BLaER1 treated with 17β-estradiol and CSF1 and Interleukin-3, amounts not matched to agents 10 nM and 100 nM (cell line): ENCODE data around the gene SYNDIG1.

ENCODE experiments used
- H3K27ac ChIP-seq, 11 experiments: shearing (Covaris generic); formaldehyde crosslinking; 2 replicates each; pipeline ENCODE4 v1.8.1; 2022
- H3K27me3 ChIP-seq, 11 experiments: shearing (Covaris generic); formaldehyde crosslinking; 2 replicates each; pipeline ENCODE4 v1.8.1; 2022
- H3K36me3 ChIP-seq, 11 experiments: shearing (Covaris generic); formaldehyde crosslinking; 2 replicates each; pipeline ENCODE4 v1.8.1; 2022
- H3K4me1 ChIP-seq, 10 experiments: shearing (Covaris generic); formaldehyde crosslinking; 2 replicates each; pipeline ENCODE4 v1.8.1; 2022
- H3K4me2 ChIP-seq, 11 experiments: shearing (Covaris generic); formaldehyde crosslinking; 2 replicates each; pipeline ENCODE4 v1.8.1; 2022
- H3K4me3 ChIP-seq, 10 experiments: shearing (Covaris generic); formaldehyde crosslinking; 2 replicates each; pipeline ENCODE4 v1.8.1; 2022
- H3K9ac ChIP-seq, 11 experiments: shearing (Covaris generic); formaldehyde crosslinking; 2 replicates each; pipeline ENCODE4 v1.8.1; 2022
- H3K9me3 ChIP-seq, 11 experiments: shearing (Covaris generic); formaldehyde crosslinking; replicated peaks in 1 of 11; 2 replicates each; pipeline ENCODE4 v1.8.1; 2022
- H4K20me1 ChIP-seq, 11 experiments: shearing (Covaris generic); formaldehyde crosslinking; 2 replicates each; pipeline ENCODE4 v1.8.1; 2022
- Cebpa-rat ChIP-seq, 11 experiments: shearing (Covaris generic); IDR thresholded peaks; 2 replicates each; pipeline ENCODE4 v1.8.1; 2022

SYNDIG1 gene

DNA sequence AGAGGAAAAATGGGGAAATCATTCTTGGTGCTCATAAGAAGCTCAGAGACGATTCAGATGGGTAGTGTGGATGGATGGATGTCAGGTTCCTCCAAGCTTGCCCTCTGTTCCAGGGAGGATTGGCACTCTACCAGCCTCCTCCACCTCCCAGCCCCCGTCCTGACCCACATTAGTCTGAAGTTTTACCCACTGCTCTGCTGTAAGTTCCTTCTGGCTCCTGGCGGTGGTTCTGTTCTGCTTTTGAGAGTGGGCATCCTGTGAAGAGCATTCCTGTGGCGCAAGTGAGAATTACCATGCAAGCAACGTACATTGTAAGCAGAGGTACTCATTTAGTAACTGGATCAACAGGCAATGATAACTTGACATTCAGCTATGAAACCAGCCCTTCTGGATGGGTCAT, 103.4 kb downstream of the SYNDIG1 start:
- no peak overlapping the region for H3K4me3 ChIP-seq
- no peak overlapping the region for H3K9ac ChIP-seq
- no peaks in the 10 kb centered on the region for H4K20me1 ChIP-seq
- no peaks in the 10 kb centered on the region for H3K36me3 ChIP-seq
- H3K4me1 ChIP-seq = peaks cover 0 to 16% (median 9%) of the 10 kb centered on the region in 10 experiments; a peak in 10 of 20 replicates
- H3K27ac ChIP-seq = no peak overlapping the region
- no peaks in the 10 kb centered on the region for H3K9me3 ChIP-seq
- no peak overlapping the region for H3K4me2 ChIP-seq
- no peak for TF ChIP-seq Cebpa-rat (IDR thresholded peaks at IDR 0.05)
- no peaks in the 10 kb centered on the region for H3K27me3 ChIP-seq

DNA sequence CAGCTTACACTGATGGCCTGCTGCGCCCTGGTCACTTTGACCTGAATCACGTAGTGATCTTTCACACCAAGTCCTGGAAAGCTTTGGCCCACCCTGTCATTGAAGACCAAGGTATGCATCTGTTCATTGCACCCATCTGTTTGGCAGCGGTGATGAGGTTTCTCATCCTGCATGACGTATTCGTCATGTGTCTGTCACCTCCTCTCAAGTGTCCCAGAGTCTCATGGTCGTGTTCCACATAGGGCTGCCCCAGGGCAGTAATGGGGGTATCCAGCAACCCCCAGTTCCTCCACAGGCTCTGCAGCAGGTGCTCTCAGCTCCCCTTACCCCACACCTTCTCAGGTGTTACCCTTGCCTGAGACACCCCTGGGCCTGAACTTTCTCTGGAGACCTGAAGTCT, 104.1 kb downstream of the SYNDIG1 start:
- Histone ChIP-seq H3K4me3 (no peak overlapping the region), H4K20me1 (no peaks in the 10 kb centered on the region), H3K36me3 (no peaks in the 10 kb centered on the region), H3K27ac (no peak overlapping the region), H3K9ac (no peak overlapping the region), H3K4me1 (peaks cover 0 to 16% (median 9%) of the 10 kb centered on the region in 10 experiments; a peak in 10 of 20 replicates), H3K27me3 (no peaks in the 10 kb centered on the region), H3K4me2 (no peak overlapping the region), H3K9me3 (no peaks in the 10 kb centered on the region)
- no peak for TF ChIP-seq Cebpa-rat (IDR thresholded peaks at IDR 0.05)

DNA sequence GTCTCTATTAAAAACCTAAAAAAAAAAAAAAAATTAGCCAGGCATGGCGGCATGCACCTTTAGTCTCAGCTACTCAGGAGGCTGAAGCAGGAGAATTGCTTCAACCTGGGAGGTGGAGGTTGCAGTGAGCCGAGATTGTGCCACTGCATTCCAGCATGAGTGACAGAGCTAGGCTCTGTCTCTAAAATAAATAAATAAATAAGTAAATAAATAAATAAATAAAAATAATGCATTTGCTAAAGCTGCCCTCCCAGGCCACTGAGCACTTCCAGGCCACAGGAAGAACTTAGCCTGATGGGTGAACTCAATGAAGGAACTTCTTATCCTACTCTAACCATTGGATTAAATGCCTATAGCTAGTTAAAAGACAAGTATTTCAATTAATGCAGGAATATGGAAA, 104.9 kb downstream of the SYNDIG1 start:
- Histone ChIP-seq H3K4me1 (peaks cover 0 to 16% (median 9%) of the 10 kb centered on the region in 10 experiments; a peak in 10 of 20 replicates), H3K27me3 (no peaks in the 10 kb centered on the region), H3K4me3 (no peak overlapping the region), H3K9me3 (no peaks in the 10 kb centered on the region), H3K9ac (no peak overlapping the region), H3K4me2 (no peak overlapping the region), H3K36me3 (no peaks in the 10 kb centered on the region), H4K20me1 (no peaks in the 10 kb centered on the region), H3K27ac (no peak overlapping the region)
- TF ChIP-seq Cebpa-rat (IDR thresholded peaks at IDR 0.05) = no peak

DNA sequence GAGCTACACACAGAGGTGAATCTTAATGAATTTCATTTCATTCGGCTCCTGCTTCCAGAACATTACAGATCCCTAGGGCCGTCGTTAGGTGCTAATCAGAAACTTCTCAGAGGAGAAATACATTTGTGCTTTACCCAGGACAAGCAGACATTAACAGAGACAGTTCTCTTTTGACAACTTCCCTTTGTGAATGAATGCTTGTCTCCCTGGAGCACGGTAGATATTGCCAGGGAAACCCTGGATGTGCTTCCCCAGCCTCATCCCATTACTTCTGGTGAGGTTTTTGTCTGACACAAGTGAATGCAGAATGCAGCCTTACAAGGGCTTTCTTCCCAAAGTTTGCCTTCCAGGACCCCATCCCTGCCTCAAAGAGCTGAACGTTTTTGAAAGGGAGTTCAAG, 105.4 kb downstream of the SYNDIG1 start:
- no peak overlapping the region for H3K4me2 ChIP-seq
- H3K4me3 ChIP-seq = no peak overlapping the region
- H3K27me3 ChIP-seq = no peaks in the 10 kb centered on the region
- H3K27ac ChIP-seq = no peak overlapping the region
- peaks cover 0 to 16% (median 9%) of the 10 kb centered on the region in 10 experiments; a peak in 10 of 20 replicates for H3K4me1 ChIP-seq
- H3K9ac ChIP-seq = no peak overlapping the region
- no peaks in the 10 kb centered on the region for H4K20me1 ChIP-seq
- H3K36me3 ChIP-seq = no peaks in the 10 kb centered on the region
- no peaks in the 10 kb centered on the region for H3K9me3 ChIP-seq
- no peak for TF ChIP-seq Cebpa-rat (IDR thresholded peaks at IDR 0.05)

DNA sequence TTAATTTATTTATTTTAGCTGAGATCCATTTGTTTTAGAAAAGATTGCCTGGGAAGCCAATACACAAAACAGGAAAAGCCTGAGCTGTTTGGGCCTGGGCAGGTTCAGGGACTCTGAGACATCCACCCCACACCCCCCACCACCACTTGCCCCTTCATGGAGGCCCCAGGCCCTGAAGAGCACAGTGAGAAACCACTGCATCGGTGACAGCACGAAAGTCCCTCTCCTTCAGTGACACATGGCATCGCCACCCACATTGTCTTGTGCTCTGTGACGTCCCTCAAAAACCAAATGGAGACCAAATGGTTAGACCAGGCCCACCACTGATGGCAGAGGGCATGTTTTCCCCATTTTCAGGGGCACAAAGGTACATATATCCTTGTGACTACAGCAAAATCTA, 106.4 kb downstream of the SYNDIG1 start:
- no peak overlapping the region for H3K27ac ChIP-seq
- no peak overlapping the region for H3K4me2 ChIP-seq
- no peaks in the 10 kb centered on the region for H3K9me3 ChIP-seq
- H3K9ac ChIP-seq = no peak overlapping the region
- peaks cover 0 to 16% (median 9%) of the 10 kb centered on the region in 10 experiments; a peak in 10 of 20 replicates for H3K4me1 ChIP-seq
- no peaks in the 10 kb centered on the region for H4K20me1 ChIP-seq
- no peaks in the 10 kb centered on the region for H3K36me3 ChIP-seq
- no peaks in the 10 kb centered on the region for H3K27me3 ChIP-seq
- no peak overlapping the region for H3K4me3 ChIP-seq
- TF ChIP-seq Cebpa-rat (IDR thresholded peaks at IDR 0.05) = no peak

DNA sequence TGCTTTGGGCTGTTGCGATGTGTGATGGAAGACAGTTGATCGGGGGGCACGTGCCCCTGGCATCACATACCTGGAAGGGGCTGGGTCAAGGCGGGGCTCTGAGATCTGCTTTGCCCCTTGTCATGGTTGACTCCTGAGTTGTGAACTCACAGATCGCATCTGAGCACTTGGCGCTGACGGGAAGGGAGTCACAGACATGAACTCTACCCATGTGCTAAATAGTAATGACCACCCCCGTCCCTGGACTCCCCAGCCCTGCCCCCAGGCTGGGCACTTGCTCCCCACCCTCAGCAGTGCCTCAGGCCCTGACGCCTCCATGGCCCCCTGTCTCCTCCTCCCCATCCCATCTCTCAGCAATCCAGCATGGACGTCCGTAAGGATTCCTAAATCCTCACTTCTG, 107.0 kb downstream of the SYNDIG1 start:
- Histone ChIP-seq H3K27me3 (no peaks in the 10 kb centered on the region), H3K36me3 (no peaks in the 10 kb centered on the region), H3K4me2 (no peak overlapping the region), H3K4me3 (no peak overlapping the region), H4K20me1 (no peaks in the 10 kb centered on the region), H3K4me1 (peaks cover 0 to 12% (median 7%) of the 10 kb centered on the region in 10 experiments; a peak in 10 of 20 replicates), H3K27ac (no peak overlapping the region), H3K9ac (no peak overlapping the region), H3K9me3 (no peaks in the 10 kb centered on the region)
- TF ChIP-seq Cebpa-rat (IDR thresholded peaks at IDR 0.05) = no peak

DNA sequence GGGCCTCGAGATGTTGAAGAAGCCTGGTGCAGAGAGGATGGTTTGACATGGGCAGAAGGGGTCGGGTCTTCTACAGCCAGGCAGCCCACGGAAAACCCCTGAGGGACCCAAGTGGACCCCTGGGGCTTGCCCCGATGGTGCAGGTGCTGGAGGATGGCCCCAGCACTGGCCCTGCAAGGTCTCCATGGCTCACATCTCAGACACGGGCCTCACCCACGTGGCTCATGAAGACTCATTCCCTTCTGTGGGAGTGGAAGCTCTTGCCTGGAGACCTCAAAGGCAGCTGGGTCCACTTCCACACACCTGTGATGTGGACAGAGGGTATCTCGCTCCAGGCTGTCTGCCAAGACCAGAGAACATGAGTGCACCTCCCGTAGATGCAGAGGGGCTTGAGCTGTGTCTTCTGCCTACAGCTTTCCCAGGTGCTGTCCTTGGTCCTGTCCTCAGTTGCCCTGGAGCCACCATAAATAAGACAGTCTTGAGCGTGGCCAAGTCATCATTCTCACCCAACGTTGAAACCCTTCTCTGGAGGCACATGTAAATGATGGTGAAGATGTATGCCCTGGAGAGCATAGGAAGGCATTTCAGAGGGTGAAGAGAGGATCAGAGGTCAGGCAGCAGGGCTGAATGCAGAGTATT, 108.0 kb downstream of the SYNDIG1 start:
- Histone ChIP-seq H3K4me2 (peak overlapping the region in 3 of 11 experiments; percentile 10 to 33 (median 24); a peak in 3 of 22 replicates), H3K4me3 (no peak overlapping the region), H3K36me3 (no peaks in the 10 kb centered on the region), H4K20me1 (no peaks in the 10 kb centered on the region), H3K27me3 (no peaks in the 10 kb centered on the region), H3K9me3 (no peaks in the 10 kb centered on the region), H3K4me1 (peaks cover 0 to 9% (median under 1%) of the 10 kb centered on the region in 10 experiments; a peak in 6 of 20 replicates), H3K27ac (no peak overlapping the region), H3K9ac (no peak overlapping the region)
- no peak for TF ChIP-seq Cebpa-rat (IDR thresholded peaks at IDR 0.05)

DNA sequence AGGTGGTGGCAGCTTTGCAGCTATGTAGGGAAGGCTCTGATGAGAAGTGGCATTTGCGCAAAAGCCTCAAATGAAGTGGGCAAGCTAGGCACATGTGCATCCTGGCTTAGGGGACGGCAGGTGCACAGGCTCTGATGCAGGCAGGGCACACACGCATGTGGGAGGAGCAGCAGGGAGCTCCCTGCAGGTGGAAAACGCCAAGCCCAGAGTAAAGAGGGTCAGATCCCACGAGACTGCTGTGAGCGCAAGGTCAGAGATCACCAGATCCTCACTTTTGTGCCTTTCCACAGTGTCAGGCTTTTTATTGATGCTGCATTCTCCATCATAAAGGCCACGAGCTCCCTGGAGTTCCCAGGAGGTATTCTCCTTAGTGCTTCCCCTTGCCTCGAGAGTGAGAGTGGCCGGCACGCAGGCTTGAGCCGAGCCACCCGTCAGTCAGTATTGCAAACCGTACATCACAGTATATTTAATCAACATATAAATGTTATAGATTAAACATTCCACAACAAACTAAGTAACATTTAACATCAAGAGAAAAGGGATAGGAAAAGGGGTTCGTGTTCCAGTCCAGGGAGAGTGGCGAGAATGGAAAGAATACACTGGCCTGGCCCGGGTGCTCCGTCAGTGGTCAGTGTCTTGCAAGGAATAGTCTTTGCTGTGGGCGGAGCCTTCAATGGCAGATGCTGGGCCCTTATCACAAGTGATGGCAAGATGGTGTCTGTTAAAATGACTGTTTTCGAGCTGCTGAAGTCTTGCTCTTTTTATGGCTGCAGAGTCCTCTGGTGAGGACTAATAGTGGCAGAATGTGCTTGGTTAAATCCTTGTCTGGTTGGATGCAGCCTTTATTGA, 109.4 kb downstream of the SYNDIG1 start:
- Histone ChIP-seq H3K27me3 (no peaks in the 10 kb centered on the region), H3K27ac (no peak overlapping the region), H4K20me1 (no peaks in the 10 kb centered on the region), H3K4me3 (no peak overlapping the region), H3K36me3 (no peaks in the 10 kb centered on the region), H3K9ac (no peak overlapping the region), H3K9me3 (no peaks in the 10 kb centered on the region), H3K4me1 (peaks cover 0 to 20% (median 0%) of the 10 kb centered on the region in 10 experiments; a peak in 7 of 20 replicates), H3K4me2 (no peak overlapping the region)
- TF ChIP-seq Cebpa-rat (IDR thresholded peaks at IDR 0.05) = no peak

DNA sequence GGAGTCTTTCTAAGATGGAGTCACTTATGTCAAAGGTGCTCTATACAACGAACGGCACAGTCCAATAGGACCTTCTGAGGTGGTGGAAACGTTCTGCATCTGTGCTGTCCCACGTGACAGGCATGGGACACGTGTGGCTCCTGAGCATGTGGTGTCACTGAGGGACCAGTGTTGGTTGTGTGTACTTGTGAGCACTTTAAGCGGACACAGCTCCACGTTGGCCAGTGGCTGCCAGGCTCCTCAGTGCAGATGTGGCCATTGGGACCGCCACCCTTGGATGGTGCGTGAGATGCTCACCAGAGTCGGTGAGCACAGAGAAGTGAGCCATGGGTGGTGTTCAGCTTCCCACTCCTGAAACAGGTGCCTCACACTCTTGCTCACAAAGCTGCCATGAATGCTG, 110.0 kb downstream of the SYNDIG1 start:
- H3K4me1 ChIP-seq = peaks cover 0 to 27% (median 6%) of the 10 kb centered on the region in 10 experiments; a peak in 16 of 20 replicates
- no peaks in the 10 kb centered on the region for H3K9me3 ChIP-seq
- no peaks in the 10 kb centered on the region for H3K36me3 ChIP-seq
- H4K20me1 ChIP-seq = no peaks in the 10 kb centered on the region
- no peaks in the 10 kb centered on the region for H3K27me3 ChIP-seq
- H3K9ac ChIP-seq = no peak overlapping the region
- no peak for TF ChIP-seq Cebpa-rat (IDR thresholded peaks at IDR 0.05)
- no peak overlapping the region for H3K4me3 ChIP-seq
- H3K27ac ChIP-seq = no peak overlapping the region
- no peak overlapping the region for H3K4me2 ChIP-seq
